OCI-LY1 (cell line): Measurements from ENCODE around the gene TRAF6.

Source experiments
- H2AFZ ChIP-seq: fragments of 200-600 bp; sonication (generic), shearing (Covaris generic); 2 replicates; pipeline ENCODE4 v1.6.0; 2014; ENCODE audit warnings: antibody characterized with exemption, mild to moderate bottlenecking, low read length
- H3F3A ChIP-seq: fragments of 200-600 bp; sonication (generic), shearing (Covaris generic); 2 replicates; pipeline ENCODE4 v1.6.0; 2014; ENCODE audit warnings: mild to moderate bottlenecking, antibody characterized with exemption, low read length, moderate library complexity; ENCODE audit not compliant: insufficient read depth
- H3K27ac ChIP-seq: fragments of 200-600 bp; sonication (generic); 2 replicates; pipeline ENCODE4 v1.5.1; 2014; ENCODE audit warnings: low read length, mixed run types, mild to moderate bottlenecking, low read depth; ENCODE audit not compliant: poor library complexity, severe bottlenecking
- H3K27me3 ChIP-seq: fragments of 200-600 bp; sonication (generic); 2 replicates; pipeline ENCODE4 v1.6.0; 2014; ENCODE audit warnings: antibody characterized with exemption, mild to moderate bottlenecking, low read length, moderate library complexity; ENCODE audit not compliant: insufficient read depth
- H3K36me3 ChIP-seq: fragments of 200-600 bp; sonication (generic); 2 replicates; pipeline ENCODE4 v1.6.1; 2014; ENCODE audit warnings: mild to moderate bottlenecking, antibody characterized with exemption, low read length, moderate library complexity, mixed read lengths; ENCODE audit not compliant: insufficient read depth
- H3K4me1 ChIP-seq: fragments of 200-600 bp; sonication (generic); 2 replicates; pipeline ENCODE4 v1.5.1; 2014; ENCODE audit warnings: mild to moderate bottlenecking, low read length, moderate library complexity; ENCODE audit not compliant: insufficient read depth, severe bottlenecking
- H3K4me2 ChIP-seq: fragments of 200-600 bp; sonication (generic), shearing (Covaris generic); 2 replicates; pipeline ENCODE4 v1.6.1; 2014; ENCODE audit warnings: low read length
- H3K4me3 ChIP-seq: fragments of 200-600 bp; sonication (generic); 2 replicates; pipeline ENCODE4 v1.5.1; 2014; ENCODE audit warnings: low read length, low read depth, mild to moderate bottlenecking, mixed read lengths; ENCODE audit not compliant: poor library complexity, severe bottlenecking
- H3K79me2 ChIP-seq: fragments of 200-600 bp; shearing (Covaris generic); 2 replicates; pipeline ENCODE4 v1.6.1; 2016; ENCODE audit warnings: mixed run types, low read length, mixed read lengths; ENCODE audit not compliant: insufficient read depth
- H3K9ac ChIP-seq: fragments of 200-600 bp; sonication (generic), shearing (Covaris generic); 2 replicates; pipeline ENCODE4 v1.6.1; 2014; ENCODE audit warnings: mild to moderate bottlenecking, low read length, mixed read lengths
- H3K9me2 ChIP-seq: fragments of 200-600 bp; sonication (generic), shearing (Covaris generic); 2 replicates; pipeline ENCODE4 v1.6.1; 2014; ENCODE audit warnings: low read depth, mild to moderate bottlenecking, low read length, mixed read lengths
- H3K9me3 ChIP-seq: fragments of 200-600 bp; shearing (Covaris generic); 2 replicates; pipeline ENCODE4 v1.6.1; 2014; ENCODE audit warnings: low read length, mixed read lengths
- H4K20me1 ChIP-seq: fragments of 200-600 bp; sonication (generic), shearing (Covaris generic); 2 replicates; pipeline ENCODE4 v1.6.0; 2016; ENCODE audit warnings: mild to moderate bottlenecking, low read length; ENCODE audit not compliant: insufficient read depth
- EZH2 ChIP-seq: fragments of 200-600 bp; sonication (generic), shearing (Covaris generic); IDR thresholded peaks from 2 replicates; pipeline ENCODE4 v1.8.0; 2017; ENCODE audit warnings: borderline replicate concordance, mixed run types, mild to moderate bottlenecking, antibody characterized with exemption, low read length, moderate library complexity, mixed read lengths
- TF ChIP-seq, protein P1 (sequence below): fragments of 200-600 bp; sonication (generic), shearing (Covaris generic); IDR thresholded peaks from 2 replicates; pipeline ENCODE4 v1.5.1; 2017; ENCODE audit warnings: mild to moderate bottlenecking, antibody characterized with exemption, low read length, moderate library complexity, mixed read lengths

The TRAF6 gene

GRCh38 chr11:36453678-36454077 lies 56.4 kb downstream of the TRAF6 start:
- Histone ChIP-seq H3K4me3 (no peak overlapping the region), H3K9me2 (no peaks in the 10 kb centered on the region), H2AFZ (no peak overlapping the region), H3F3A (no peaks in the 10 kb centered on the region), H4K20me1 (no peaks in the 10 kb centered on the region), H3K9ac (no peak overlapping the region), H3K4me2 (no peak overlapping the region), H3K27ac (no peak overlapping the region), H3K36me3 (no peaks in the 10 kb centered on the region), H3K9me3 (no peaks in the 10 kb centered on the region), H3K4me1 (no peaks in the 10 kb centered on the region), H3K27me3 (no peaks in the 10 kb centered on the region), H3K79me2 (no peaks in the 10 kb centered on the region)
- TF ChIP-seq, protein P1, sequence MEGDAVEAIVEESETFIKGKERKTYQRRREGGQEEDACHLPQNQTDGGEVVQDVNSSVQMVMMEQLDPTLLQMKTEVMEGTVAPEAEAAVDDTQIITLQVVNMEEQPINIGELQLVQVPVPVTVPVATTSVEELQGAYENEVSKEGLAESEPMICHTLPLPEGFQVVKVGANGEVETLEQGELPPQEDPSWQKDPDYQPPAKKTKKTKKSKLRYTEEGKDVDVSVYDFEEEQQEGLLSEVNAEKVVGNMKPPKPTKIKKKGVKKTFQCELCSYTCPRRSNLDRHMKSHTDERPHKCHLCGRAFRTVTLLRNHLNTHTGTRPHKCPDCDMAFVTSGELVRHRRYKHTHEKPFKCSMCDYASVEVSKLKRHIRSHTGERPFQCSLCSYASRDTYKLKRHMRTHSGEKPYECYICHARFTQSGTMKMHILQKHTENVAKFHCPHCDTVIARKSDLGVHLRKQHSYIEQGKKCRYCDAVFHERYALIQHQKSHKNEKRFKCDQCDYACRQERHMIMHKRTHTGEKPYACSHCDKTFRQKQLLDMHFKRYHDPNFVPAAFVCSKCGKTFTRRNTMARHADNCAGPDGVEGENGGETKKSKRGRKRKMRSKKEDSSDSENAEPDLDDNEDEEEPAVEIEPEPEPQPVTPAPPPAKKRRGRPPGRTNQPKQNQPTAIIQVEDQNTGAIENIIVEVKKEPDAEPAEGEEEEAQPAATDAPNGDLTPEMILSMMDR: no peak
- TF ChIP-seq EZH2: no peak

DNA sequence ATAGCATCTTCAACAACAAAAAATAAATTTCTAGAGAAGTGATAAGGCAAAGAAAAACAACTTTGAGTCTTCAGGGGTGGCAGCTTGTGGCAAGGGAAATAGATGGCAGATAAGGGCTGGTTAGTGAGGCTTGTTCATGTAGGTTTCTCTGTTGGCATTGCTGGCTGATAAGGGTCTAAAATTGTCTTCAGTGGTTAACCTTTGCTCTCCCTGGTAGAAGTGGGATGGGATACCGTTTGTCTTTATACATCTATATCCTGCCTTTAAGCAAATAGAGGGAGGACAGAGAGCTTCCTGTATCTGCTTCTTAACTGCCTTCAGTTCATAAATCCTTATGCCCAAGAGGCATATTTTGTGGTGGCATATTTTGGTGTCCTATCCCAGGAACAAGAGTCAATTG lies 57.1 kb downstream of the TRAF6 start:
- Histone ChIP-seq H2AFZ (no peak overlapping the region), H3K4me1 (no peaks in the 10 kb centered on the region), H3K79me2 (no peaks in the 10 kb centered on the region), H3K9ac (no peak overlapping the region), H3K4me2 (no peak overlapping the region), H3K9me2 (no peaks in the 10 kb centered on the region), H3K27ac (no peak overlapping the region), H3K9me3 (no peaks in the 10 kb centered on the region), H3K27me3 (no peaks in the 10 kb centered on the region), H3K4me3 (no peak overlapping the region), H3K36me3 (no peaks in the 10 kb centered on the region), H4K20me1 (no peaks in the 10 kb centered on the region), H3F3A (no peaks in the 10 kb centered on the region)
- TF ChIP-seq EZH2: no peak
- TF ChIP-seq, protein P1: no peak

DNA sequence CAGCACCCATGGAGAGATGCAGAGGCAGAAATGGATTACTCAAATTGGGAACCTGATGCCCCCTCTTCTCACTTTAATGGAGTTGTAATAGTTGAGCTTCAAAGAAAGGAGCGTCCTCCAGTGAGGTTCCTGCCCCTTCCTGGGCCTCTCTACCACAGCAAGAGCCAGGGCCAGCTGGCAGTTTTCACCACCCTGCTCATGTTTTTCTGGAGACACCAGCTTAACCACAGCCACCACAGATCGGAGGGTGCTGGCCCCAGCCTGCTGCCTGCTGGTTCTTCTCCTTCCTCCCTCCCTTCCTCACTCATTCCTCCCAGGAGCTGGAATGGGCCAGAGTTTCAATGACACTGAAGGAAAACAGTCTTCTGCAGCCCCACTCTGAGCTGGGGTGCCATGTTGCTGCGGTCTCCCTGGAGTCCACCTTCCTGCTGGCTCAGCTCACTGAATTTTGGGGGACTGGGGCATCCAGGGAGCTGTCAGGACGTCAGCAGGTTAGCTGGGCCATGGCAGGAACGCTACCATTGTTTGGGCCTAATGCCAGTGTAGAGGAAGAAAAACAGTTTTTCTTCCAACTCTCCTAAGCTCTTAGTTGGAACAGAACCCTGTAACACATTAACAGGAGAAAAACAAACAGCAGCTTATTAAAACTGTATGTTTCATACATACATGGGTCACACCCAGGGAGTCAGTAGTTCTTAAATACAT lies 57.7 kb downstream of the TRAF6 start:
- Histone ChIP-seq H3F3A (no peaks in the 10 kb centered on the region), H3K9ac (no peak overlapping the region), H3K4me1 (no peaks in the 10 kb centered on the region), H3K4me3 (no peak overlapping the region), H3K36me3 (no peaks in the 10 kb centered on the region), H3K9me2 (no peaks in the 10 kb centered on the region), H3K9me3 (no peaks in the 10 kb centered on the region), H4K20me1 (no peaks in the 10 kb centered on the region), H3K27me3 (no peaks in the 10 kb centered on the region), H3K4me2 (no peak overlapping the region), H3K79me2 (no peaks in the 10 kb centered on the region), H3K27ac (no peak overlapping the region), H2AFZ (no peak overlapping the region)
- no peak for TF ChIP-seq EZH2
- TF ChIP-seq, protein P1: no peak
